Measurements from ENCODE around the gene SMIM27. TPM values are rescaled to one million over a fixed set of nuclear protein-coding genes. Genes with fewer than 3 reads are reported as not detected.
"Not testable (repeated sequence)": the region's sequence is repeated elsewhere in the genome, so short reads cannot be mapped to it uniquely, and the experiment has no call there.

SMIM27 gene
- polyA plus RNA-seq, 12 donors: 8.4 to 13.4 (median 10.6) TPM; not detected in 1

DNA sequence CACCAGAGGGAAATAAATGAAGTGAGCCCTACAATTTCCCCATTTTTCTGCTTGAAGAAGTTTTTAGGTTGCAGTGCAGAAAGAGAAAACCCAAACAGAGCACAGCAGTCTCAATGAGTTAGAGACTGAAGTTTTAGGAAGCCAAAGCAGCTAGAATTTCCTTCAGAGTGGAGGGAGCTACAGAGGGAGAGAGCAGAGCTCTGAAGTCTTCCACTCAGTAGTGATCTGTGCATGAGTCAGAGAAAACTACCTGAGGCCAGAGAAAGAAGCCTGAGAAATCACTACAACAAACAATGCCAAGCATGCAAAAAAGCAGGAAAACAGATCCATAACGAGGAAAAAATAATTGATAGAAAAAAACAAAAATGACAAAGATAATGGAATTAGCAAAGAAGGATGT, 38.8 kb downstream of the SMIM27 start:
- DNase-seq: no peak

GRCh38 chr9:32596096-32596865, 44.2 kb downstream of the SMIM27 start:
- no peak for DNase-seq

DNA sequence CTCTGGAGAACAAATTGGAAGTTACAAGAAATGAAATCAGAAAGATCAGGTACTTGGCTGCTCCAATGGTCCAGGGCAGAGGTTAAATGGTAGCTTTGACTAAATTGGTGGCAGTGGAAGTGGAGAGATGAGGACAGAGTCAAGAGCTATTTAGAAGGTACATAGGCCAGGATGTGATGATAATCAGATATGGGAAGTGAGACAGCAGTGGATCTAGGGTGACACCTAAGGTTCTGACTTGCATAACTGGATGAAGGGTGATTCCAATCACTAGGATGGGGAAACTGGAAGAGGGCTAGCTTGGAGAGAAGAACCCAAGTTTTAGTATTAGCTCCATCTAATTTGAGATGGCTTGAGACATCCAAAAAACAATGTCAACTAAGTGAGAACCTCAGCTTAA, 44.8 kb downstream of the SMIM27 start:
- no peak for DNase-seq

GRCh38 chr9:32599021-32599420, 46.9 kb downstream of the SMIM27 start:
- DNase-seq: not testable (repeated sequence)

Other genes with a start within 250 kb of the SMIM27 start
- 10 to 100 TPM in 11 of 12 donors, not detected in 1; 14.2 to 31.0 (median 26.7) TPM for gene ACO1, start 167.7 kb upstream of the SMIM27 start, polyA plus RNA-seq (ENCODE audit: insufficient read length in 12 of 12)
- gene RIGI, start 26.1 kb upstream of the SMIM27 start, polyA plus RNA-seq (ENCODE audit: insufficient read length in 12 of 12): 10 to 100 TPM in 1 of 12 donors, 1 to 10 TPM in 10, not detected in 1; 3.3 to 10.5 (median 7.4) TPM
- 10 to 100 TPM in 11 of 12 donors, not detected in 1; 17.4 to 28.3 (median 21.2) TPM for gene TOPORS, start 259 bp downstream of the SMIM27 start, polyA plus RNA-seq (ENCODE audit: insufficient read length in 12 of 12)
- 10 to 100 TPM in 11 of 12 donors, not detected in 1; 26.9 to 67.7 (median 64.7) TPM for gene NDUFB6, start 20.8 kb downstream of the SMIM27 start, polyA plus RNA-seq (ENCODE audit: insufficient read length in 12 of 12)
- gene TAF1L, start 83.3 kb downstream of the SMIM27 start, polyA plus RNA-seq (ENCODE audit: insufficient read length in 12 of 12): under 1 TPM in 7 of 12 donors, not detected in 5; 0.03 to 0.08 (median 0.05) TPM
- 1 to 10 TPM in 5 of 12 donors, under 1 TPM in 5, not detected in 2; 0.48 to 2.5 (median 1.0) TPM for gene TMEM215, start 231.2 kb downstream of the SMIM27 start, polyA plus RNA-seq (ENCODE audit: insufficient read length in 12 of 12)

Measured in muscle of arm (tissue), 12 donors.